ENCODE data around the gene CTSW. TPM values are rescaled to one million over a fixed set of nuclear protein-coding genes. Genes with fewer than 3 reads are reported as not detected.

Gene CTSW
- total RNA-seq, 3 donors from 2014 or later (not counting 1 experiment from before 2014, with no cell fraction given) = 765 to 1,016 (median 976) TPM

GRCh38 chr11:65911682-65912568 is 32.3 kb downstream of the CTSW start:
- Mint-ChIP-seq H3K4me3 (no peak overlapping the region), H3K4me1 (peaks cover 11 to 24% of the 10 kb centered on the region in 2 donors), H3K27me3 (ENCODE audit: low read depth in 2 of 2) (peaks cover 2% of the 10 kb centered on the region in 2 donors), H3K9me3 (no peaks in the 10 kb centered on the region), H3K27ac (no peak overlapping the region), H3K36me3 (no peaks in the 10 kb centered on the region)
- Histone ChIP-seq H3K4me3 (ENCODE audit: low read length) (no peak overlapping the region), H3K27ac (ENCODE audit: low read length) (no peak overlapping the region), H3K4me1 (ENCODE audit: control insufficient read depth, insufficient read depth, low read length) (peaks cover 20% of the 10 kb centered on the region), H3K36me3 (ENCODE audit: control insufficient read depth, insufficient read depth, low read length) (peaks cover under 1% of the 10 kb centered on the region), H3K27me3 (ENCODE audit: control insufficient read depth, insufficient read depth, low read length) (no peaks in the 10 kb centered on the region), H3K9me3 (ENCODE audit: control insufficient read depth, insufficient read depth, low read length) (no peaks in the 10 kb centered on the region)
- no peak for TF ChIP-seq CTCF (IDR thresholded peaks at IDR 0.05)
- 47% methylated on average over 13 of the region's 14 CpGs for WGBS (ENCODE audit: insufficient coverage)
- ATAC-seq (no peak), DNase-seq (no peak)
- intact Hi-C loops (cut with micrococcal nuclease) = no loop called here

- peaks cover 15 to 30% of the 10 kb centered on the region in 2 donors for H3K4me1 Mint-ChIP-seq
- DNase-seq = no peak
- no peak for TF ChIP-seq CTCF (IDR thresholded peaks at IDR 0.05)
- Histone ChIP-seq H3K4me1 (ENCODE audit: control insufficient read depth, insufficient read depth, low read length) (peaks cover 30% of the 10 kb centered on the region), H3K36me3 (ENCODE audit: control insufficient read depth, insufficient read depth, low read length) (peaks cover 3% of the 10 kb centered on the region), H3K9me3 (ENCODE audit: control insufficient read depth, insufficient read depth, low read length) (no peaks in the 10 kb centered on the region), H3K27ac (ENCODE audit: low read length) (no peak overlapping the region), H3K27me3 (ENCODE audit: control insufficient read depth, insufficient read depth, low read length) (no peaks in the 10 kb centered on the region), H3K4me3 (ENCODE audit: low read length) (no peak overlapping the region)
- H3K36me3 Mint-ChIP-seq = no peaks in the 10 kb centered on the region
- H3K4me3 Mint-ChIP-seq = no peak overlapping the region
- no peak overlapping the region for H3K27ac Mint-ChIP-seq
- ATAC-seq = no peak
- intact Hi-C loops (cut with micrococcal nuclease) = no loop called here
- no peaks in the 10 kb centered on the region for H3K9me3 Mint-ChIP-seq
- peaks cover 0 to 2% of the 10 kb centered on the region in 2 donors for H3K27me3 Mint-ChIP-seq (ENCODE audit: low read depth in 2 of 2)
- 78% methylated on average over 4 of the region's 4 CpGs for WGBS (ENCODE audit: insufficient coverage)
These were observed 33.2 kb downstream of the CTSW start for GRCh38 chr11:65912845-65913244.

GRCh38 chr11:65915101-65915820 is 35.6 kb downstream of the CTSW start:
- intact Hi-C loops (cut with micrococcal nuclease) = loop anchor here (5.0 kb wide), 1 partner anchor 58 kb away; the partner anchor contains the start of gene CFL1
- Histone ChIP-seq H3K36me3 (ENCODE audit: control insufficient read depth, insufficient read depth, low read length) (peaks cover 3% of the 10 kb centered on the region), H3K4me1 (ENCODE audit: control insufficient read depth, insufficient read depth, low read length) (peaks cover 41% of the 10 kb centered on the region), H3K27ac (ENCODE audit: low read length) (no peak overlapping the region), H3K9me3 (ENCODE audit: control insufficient read depth, insufficient read depth, low read length) (no peaks in the 10 kb centered on the region), H3K27me3 (ENCODE audit: control insufficient read depth, insufficient read depth, low read length) (no peaks in the 10 kb centered on the region), H3K4me3 (ENCODE audit: low read length) (no peak overlapping the region)
- ATAC-seq (no peak), DNase-seq (no peak)
- no peak for TF ChIP-seq CTCF (IDR thresholded peaks at IDR 0.05)
- H3K36me3 Mint-ChIP-seq = no peaks in the 10 kb centered on the region
- H3K27ac Mint-ChIP-seq = peak overlapping the region; percentile 43 to 65
- H3K27me3 Mint-ChIP-seq (ENCODE audit: low read depth in 2 of 2) = no peaks in the 10 kb centered on the region
- no peaks in the 10 kb centered on the region for H3K9me3 Mint-ChIP-seq
- H3K4me1 Mint-ChIP-seq = peaks cover 18 to 36% of the 10 kb centered on the region in 2 donors
- whole genome bisulfite sequencing (ENCODE audit: insufficient coverage) = 66% methylated on average over 10 of the region's 10 CpGs
- no peak overlapping the region for H3K4me3 Mint-ChIP-seq
